CD4-positive, alpha-beta T cell (primary cell): ENCODE measurements around the gene SH3RF3. TPM values are rescaled to one million over a fixed set of nuclear protein-coding genes. Genes with fewer than 3 reads are reported as not detected.

Experiments used
- ATAC-seq: fragments of 200-7000 bp; cut with Tn5 transposase; one replicate; pipeline ENCODE4 v1.10.0; 2022; ENCODE audit warnings: mild to moderate bottlenecking; ENCODE audit not compliant: poor library complexity
- CTCF ChIA-PET: fragments of 350-600 bp; sonication (Branson Sonifier 250); formaldehyde crosslinking; loops from one replicate; lab custom pipeline; 2021; ENCODE audit warnings: antibody characterized with exemption, inconsistent platforms; lab: Charles Lee
- POLR2A ChIA-PET: fragments of 350-600 bp; sonication (Branson Sonifier 250); formaldehyde crosslinking; loops from one replicate; lab custom pipeline; 2021; ENCODE audit warnings: antibody characterized with exemption, inconsistent platforms; lab: Charles Lee
- DNase-seq, 14 experiments: peaks; one replicate each; pipeline ENCODE4 v3.0.0-alpha.2; 2013 to 2020; ENCODE audit warnings: mixed read lengths in 2 of 14
- H3K27ac ChIP-seq, 2 donors: one replicate each; pipeline versions ENCODE4 v1.5.1 to v1.7.0; 2013; ENCODE audit warnings: low read length in 2 of 2, low read depth in 1 of 2, mild to moderate bottlenecking in 1 of 2
- H3K27me3 ChIP-seq, 2 experiments: 1 replicate in 1 of 2; 2 replicates in 1 of 2; pipeline versions ENCODE4 v1.6.1 to v1.7.0; 2013; ENCODE audit warnings: low read length in 2 of 2, control low read depth in 1 of 2, mild to moderate bottlenecking in 1 of 2, moderate library complexity in 1 of 2; ENCODE audit not compliant: insufficient read depth in 2 of 2, control insufficient read depth in 1 of 2
- H3K36me3 ChIP-seq: one replicate; pipeline ENCODE4 v1.6.1; 2013; ENCODE audit warnings: low read length, control low read depth; ENCODE audit not compliant: insufficient read depth
- H3K4me1 ChIP-seq: one replicate; pipeline ENCODE4 v1.6.1; 2013; ENCODE audit warnings: low read length, control low read depth; ENCODE audit not compliant: insufficient read depth
- H3K4me3 ChIP-seq: one replicate; pipeline ENCODE4 v1.5.1; 2013; ENCODE audit warnings: mild to moderate bottlenecking, low read length, moderate library complexity
- H3K9me3 ChIP-seq, 2 experiments: 1 replicate in 1 of 2; 2 replicates in 1 of 2; pipeline versions ENCODE4 v1.6.1 to v1.7.0; 2013; ENCODE audit warnings: low read length in 2 of 2, mild to moderate bottlenecking in 2 of 2, control low read depth in 1 of 2, moderate library complexity in 1 of 2; ENCODE audit not compliant: control insufficient read depth in 1 of 2, insufficient read depth in 1 of 2
- H3K27ac Mint-ChIP-seq: one replicate; pipeline ENCODE4 v1.8.0; 2020; ENCODE audit warnings: mixed read lengths
- H3K27me3 Mint-ChIP-seq: one replicate; pipeline ENCODE4 v1.8.0; 2021; ENCODE audit warnings: mixed read lengths
- H3K36me3 Mint-ChIP-seq: one replicate; pipeline ENCODE4 v1.8.0; 2021; ENCODE audit warnings: low read depth, mixed read lengths
- H3K4me1 Mint-ChIP-seq: one replicate; pipeline ENCODE4 v1.8.0; 2021; ENCODE audit warnings: low read depth, mixed read lengths
- H3K4me3 Mint-ChIP-seq: one replicate; pipeline ENCODE4 v1.8.0; 2020; ENCODE audit warnings: mild to moderate bottlenecking, mixed read lengths
- H3K9me3 Mint-ChIP-seq: one replicate; pipeline ENCODE4 v1.8.0; 2020; ENCODE audit warnings: mixed read lengths
- intact Hi-C, 2 experiments: fragments of 100-400 bp; cut with DNase I in 1 of 2; cut with micrococcal nuclease in 1 of 2; formaldehyde crosslinking; loops; one replicate each; pipeline versions ENCODE4 v1.15.1 to v1.9.0; 2023 to 2025; cut with DNase I, micrococcal nuclease
- total RNA-seq, 174 experiments: library from RNA in 2 of 174; stranded (reverse) in 2 of 174; gene quantifications; one replicate each; pipeline ENCODE4 v1.2.3 and lab custom pipeline; 2021 to 2026
- TF ChIP-seq, protein P1 (sequence below): fragments of 200-600 bp; IDR thresholded peaks from one replicate; pipeline ENCODE4 v1.8.0; 2022; ENCODE audit warnings: antibody characterized with exemption, mild to moderate bottlenecking

Gene SH3RF3
- total RNA-seq, 2 experiments from 2014 or later: 5.2 to 5.9 TPM

DNA sequence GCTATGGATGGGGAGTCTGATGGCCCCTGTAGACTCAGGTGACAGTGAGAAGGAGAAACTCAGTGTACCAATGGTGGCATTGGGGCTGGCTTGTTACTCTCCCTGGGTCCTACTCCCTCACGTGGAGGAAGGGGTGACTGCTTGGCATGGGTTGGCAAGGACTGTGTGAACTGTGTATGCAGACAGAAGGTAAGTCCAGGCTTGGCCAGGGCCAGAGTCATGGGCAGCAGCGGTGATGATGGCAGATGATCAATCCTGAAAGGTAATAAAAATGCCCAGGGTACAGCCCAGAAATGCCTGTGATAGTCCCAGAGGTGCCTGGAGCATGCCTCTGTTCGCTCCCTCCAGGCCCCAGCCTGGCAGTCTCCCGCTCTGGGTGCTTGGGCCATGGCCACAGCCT, 153.9 kb downstream of the SH3RF3 start:
- Histone ChIP-seq H3K27me3 (no peaks in the 10 kb centered on the region), H3K27ac (no peak overlapping the region), H3K9me3 (no peaks in the 10 kb centered on the region), H3K4me1 (no peaks in the 10 kb centered on the region), H3K4me3 (no peak overlapping the region), H3K36me3 (no peaks in the 10 kb centered on the region)
- no peaks in the 10 kb centered on the region for H3K9me3 Mint-ChIP-seq
- no peaks in the 10 kb centered on the region for H3K4me1 Mint-ChIP-seq
- POLR2A ChIA-PET: no interaction called here
- CTCF ChIA-PET: no interaction called here
- TF ChIP-seq, protein P1, sequence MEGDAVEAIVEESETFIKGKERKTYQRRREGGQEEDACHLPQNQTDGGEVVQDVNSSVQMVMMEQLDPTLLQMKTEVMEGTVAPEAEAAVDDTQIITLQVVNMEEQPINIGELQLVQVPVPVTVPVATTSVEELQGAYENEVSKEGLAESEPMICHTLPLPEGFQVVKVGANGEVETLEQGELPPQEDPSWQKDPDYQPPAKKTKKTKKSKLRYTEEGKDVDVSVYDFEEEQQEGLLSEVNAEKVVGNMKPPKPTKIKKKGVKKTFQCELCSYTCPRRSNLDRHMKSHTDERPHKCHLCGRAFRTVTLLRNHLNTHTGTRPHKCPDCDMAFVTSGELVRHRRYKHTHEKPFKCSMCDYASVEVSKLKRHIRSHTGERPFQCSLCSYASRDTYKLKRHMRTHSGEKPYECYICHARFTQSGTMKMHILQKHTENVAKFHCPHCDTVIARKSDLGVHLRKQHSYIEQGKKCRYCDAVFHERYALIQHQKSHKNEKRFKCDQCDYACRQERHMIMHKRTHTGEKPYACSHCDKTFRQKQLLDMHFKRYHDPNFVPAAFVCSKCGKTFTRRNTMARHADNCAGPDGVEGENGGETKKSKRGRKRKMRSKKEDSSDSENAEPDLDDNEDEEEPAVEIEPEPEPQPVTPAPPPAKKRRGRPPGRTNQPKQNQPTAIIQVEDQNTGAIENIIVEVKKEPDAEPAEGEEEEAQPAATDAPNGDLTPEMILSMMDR: no peak
- intact Hi-C loops: no loop called here
- H3K36me3 Mint-ChIP-seq: no peaks in the 10 kb centered on the region
- H3K27ac Mint-ChIP-seq: no peak overlapping the region
- no peak for DNase-seq
- H3K4me3 Mint-ChIP-seq: no peak overlapping the region
- ATAC-seq: no peak
- H3K27me3 Mint-ChIP-seq: no peaks in the 10 kb centered on the region

DNA sequence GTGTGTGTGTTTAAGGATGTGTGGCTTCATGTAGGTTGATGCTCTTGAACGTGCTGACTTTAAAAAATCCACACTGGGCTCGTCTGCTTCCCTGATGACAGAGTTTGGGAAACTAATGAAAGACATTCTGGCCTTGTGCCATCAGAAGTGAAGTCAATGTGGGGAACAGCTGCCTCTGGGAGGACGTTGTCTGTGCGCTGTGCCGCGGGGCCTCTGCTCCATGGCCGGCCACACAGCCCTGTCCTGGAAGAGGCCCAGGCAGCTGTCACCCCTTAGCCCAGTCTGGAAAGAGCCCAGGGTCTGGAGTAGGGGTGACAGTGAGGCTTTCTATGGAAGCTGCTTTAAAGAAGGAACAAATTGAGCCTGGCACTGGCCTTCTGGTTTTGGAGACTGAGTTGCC, 155.8 kb downstream of the SH3RF3 start:
- DNase-seq (no peak), ATAC-seq (no peak)
- Histone ChIP-seq H3K9me3 (no peaks in the 10 kb centered on the region), H3K27me3 (no peaks in the 10 kb centered on the region), H3K4me1 (no peaks in the 10 kb centered on the region), H3K36me3 (no peaks in the 10 kb centered on the region), H3K27ac (no peak overlapping the region), H3K4me3 (no peak overlapping the region)
- ChIA-PET CTCF (no interaction called here), POLR2A (no interaction called here)
- Mint-ChIP-seq H3K27ac (no peak overlapping the region), H3K9me3 (no peaks in the 10 kb centered on the region), H3K27me3 (no peaks in the 10 kb centered on the region), H3K4me1 (no peaks in the 10 kb centered on the region), H3K4me3 (no peak overlapping the region), H3K36me3 (no peaks in the 10 kb centered on the region)
- intact Hi-C loops: no loop called here
- TF ChIP-seq, protein P1: no peak

DNA sequence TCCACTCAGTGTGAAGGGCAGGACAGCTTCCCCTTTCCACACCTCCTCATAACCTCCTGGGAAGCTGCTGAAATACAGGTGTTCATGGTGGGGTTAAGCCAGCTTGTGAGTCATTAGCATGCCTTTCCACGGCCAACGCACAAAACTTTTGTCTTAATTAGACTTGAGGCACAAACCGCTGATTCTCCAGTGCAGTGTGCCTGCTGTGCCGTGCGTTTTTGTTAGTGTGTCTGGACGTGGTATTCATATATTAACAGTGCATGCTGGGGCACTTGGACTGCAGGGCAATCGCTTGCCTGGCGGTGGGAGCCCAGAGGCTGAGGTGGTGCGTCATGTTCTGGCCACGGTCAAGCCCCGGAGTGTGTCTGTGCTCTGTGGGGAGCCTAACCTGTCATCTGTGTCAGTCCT, 156.2 kb downstream of the SH3RF3 start:
- Mint-ChIP-seq H3K4me1 (no peaks in the 10 kb centered on the region), H3K27me3 (no peaks in the 10 kb centered on the region), H3K36me3 (no peaks in the 10 kb centered on the region), H3K27ac (no peak overlapping the region), H3K4me3 (no peak overlapping the region), H3K9me3 (no peaks in the 10 kb centered on the region)
- DNase-seq (no peak), ATAC-seq (no peak)
- Histone ChIP-seq H3K36me3 (no peaks in the 10 kb centered on the region), H3K4me3 (no peak overlapping the region), H3K27me3 (no peaks in the 10 kb centered on the region), H3K9me3 (no peaks in the 10 kb centered on the region), H3K4me1 (no peaks in the 10 kb centered on the region), H3K27ac (no peak overlapping the region)
- intact Hi-C loops: no loop called here
- CTCF ChIA-PET: no interaction called here
- TF ChIP-seq, protein P1: no peak
- POLR2A ChIA-PET: no interaction called here
